Skeletal muscle satellite cell (primary cell): ENCODE measurements around the gene AQP5.
A peak's percentile ranks its signal among the peaks of the same experiment; 100 is the strongest.

ENCODE experiments used
- H3K27me3 ChIP-seq: 2 replicates; pipeline ENCODE4 v1.7.0; 2013; ENCODE audit warnings: low read length; ENCODE audit not compliant: control insufficient read depth, insufficient read depth
- H3K36me3 ChIP-seq: 2 replicates; pipeline ENCODE4 v1.7.0; 2013; ENCODE audit warnings: mild to moderate bottlenecking, control low read depth, low read length; ENCODE audit not compliant: insufficient read depth
- H3K4me1 ChIP-seq: 2 replicates; pipeline ENCODE4 v1.7.0; 2013; ENCODE audit warnings: low read length; ENCODE audit not compliant: control insufficient read depth, insufficient read depth
- H3K4me2 ChIP-seq: 2 replicates; pipeline ENCODE4 v1.7.0; 2013; ENCODE audit warnings: mild to moderate bottlenecking, low read length
- H3K4me3 ChIP-seq: 2 replicates; pipeline ENCODE4 v1.7.0; 2013; ENCODE audit warnings: low read length
- H3K9ac ChIP-seq: 2 replicates; pipeline ENCODE4 v1.7.0; 2013; ENCODE audit warnings: mild to moderate bottlenecking, low read depth, low read length, moderate library complexity
- H3K9me3 ChIP-seq: replicated peaks from 2 replicates; pipeline ENCODE4 v1.7.0; 2013; ENCODE audit warnings: mild to moderate bottlenecking, control low read depth, low read length

The AQP5 gene

DNA sequence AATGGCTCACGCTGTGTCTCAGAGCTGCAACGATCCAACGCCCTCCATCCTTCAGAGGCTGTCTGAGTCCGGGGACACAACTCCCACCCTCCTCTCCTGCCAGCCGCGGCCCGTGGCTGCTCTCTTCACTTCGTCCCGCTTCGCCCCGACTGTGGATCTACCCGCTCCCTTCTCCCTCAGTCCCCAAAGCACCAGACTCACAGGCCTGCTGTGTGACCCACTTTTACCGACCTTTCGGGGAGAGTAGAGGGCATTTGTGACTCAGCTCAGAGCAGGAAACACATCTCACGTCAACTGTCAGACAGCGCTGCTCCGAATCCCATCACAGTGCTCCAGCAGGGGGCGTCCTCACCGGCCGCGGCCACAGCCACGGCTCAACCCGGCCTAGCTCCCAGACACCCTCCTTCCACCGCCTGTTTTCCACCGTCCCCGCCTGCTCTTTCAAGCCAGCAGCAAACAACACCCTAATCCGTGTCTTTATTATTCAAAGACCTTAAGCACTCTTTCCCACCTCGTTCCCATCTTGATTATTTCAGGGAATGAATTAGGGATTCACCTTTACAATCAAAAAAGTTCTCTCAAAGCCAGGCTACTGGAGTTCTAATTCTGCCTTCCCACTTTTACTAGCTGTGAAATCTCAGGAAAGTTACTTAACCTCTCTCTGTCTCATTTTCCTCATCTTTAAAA, 16.1 kb upstream of the AQP5 start:
- peak overlapping the region; percentile 36 for H3K9ac ChIP-seq
- H3K4me3 ChIP-seq, result peak overlapping the region; percentile 55
- H3K27me3 ChIP-seq, result peaks cover 16% of the 10 kb centered on the region
- H3K4me2 ChIP-seq, result peak overlapping the region; percentile 74
- H3K4me1 ChIP-seq, result peaks cover 12% of the 10 kb centered on the region
- H3K9me3 ChIP-seq, result no peaks in the 10 kb centered on the region
- no peaks in the 10 kb centered on the region for H3K36me3 ChIP-seq

DNA sequence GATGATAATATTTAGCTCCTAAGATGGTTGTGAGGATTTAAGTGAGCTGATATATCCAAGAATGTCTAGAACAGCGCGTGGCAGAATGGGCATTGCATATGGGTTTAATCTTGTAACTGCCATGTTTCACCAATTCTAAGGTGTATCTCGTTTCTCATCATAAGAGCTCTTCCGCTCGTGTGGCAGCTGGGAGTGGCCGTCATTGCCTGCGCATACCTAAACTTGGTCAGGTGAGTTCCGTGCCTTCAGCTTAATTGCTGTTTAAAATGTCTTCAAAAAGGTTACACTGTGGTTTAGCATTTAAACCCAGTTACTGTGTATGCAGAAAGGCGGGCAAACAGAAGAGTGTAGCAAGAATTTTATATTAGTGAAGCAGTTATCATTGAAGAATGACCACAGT, 15.6 kb upstream of the AQP5 start:
- no peaks in the 10 kb centered on the region for H3K36me3 ChIP-seq
- H3K9me3 ChIP-seq, result no peaks in the 10 kb centered on the region
- peaks cover 16% of the 10 kb centered on the region for H3K27me3 ChIP-seq
- no peak overlapping the region for H3K4me2 ChIP-seq
- peaks cover 12% of the 10 kb centered on the region for H3K4me1 ChIP-seq
- peak overlapping the region; percentile 36 for H3K9ac ChIP-seq
- H3K4me3 ChIP-seq, result no peak overlapping the region

DNA sequence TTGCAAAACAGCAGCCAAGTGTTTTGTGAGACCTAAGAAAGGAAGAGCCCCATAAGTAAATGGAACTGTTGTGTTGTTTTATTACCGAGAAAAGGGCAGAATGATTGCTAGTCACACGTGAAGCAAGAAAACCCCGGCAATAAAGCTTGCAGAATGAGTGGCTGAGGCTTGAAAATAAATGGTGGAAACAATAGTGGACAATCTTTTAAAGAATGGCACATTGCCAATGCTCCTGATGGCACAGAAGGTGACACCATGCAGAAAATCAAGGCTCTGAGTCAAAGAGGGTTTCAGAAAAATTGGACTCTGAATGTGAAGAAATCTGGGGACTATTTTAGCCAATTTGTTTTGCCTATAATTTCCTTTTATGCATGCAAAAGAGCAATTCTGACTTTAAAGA, 15.2 kb upstream of the AQP5 start:
- Histone ChIP-seq H3K9ac (no peak overlapping the region), H3K27me3 (peaks cover 16% of the 10 kb centered on the region), H3K4me1 (peaks cover 12% of the 10 kb centered on the region), H3K9me3 (no peaks in the 10 kb centered on the region), H3K4me3 (no peak overlapping the region), H3K36me3 (no peaks in the 10 kb centered on the region), H3K4me2 (no peak overlapping the region)

DNA sequence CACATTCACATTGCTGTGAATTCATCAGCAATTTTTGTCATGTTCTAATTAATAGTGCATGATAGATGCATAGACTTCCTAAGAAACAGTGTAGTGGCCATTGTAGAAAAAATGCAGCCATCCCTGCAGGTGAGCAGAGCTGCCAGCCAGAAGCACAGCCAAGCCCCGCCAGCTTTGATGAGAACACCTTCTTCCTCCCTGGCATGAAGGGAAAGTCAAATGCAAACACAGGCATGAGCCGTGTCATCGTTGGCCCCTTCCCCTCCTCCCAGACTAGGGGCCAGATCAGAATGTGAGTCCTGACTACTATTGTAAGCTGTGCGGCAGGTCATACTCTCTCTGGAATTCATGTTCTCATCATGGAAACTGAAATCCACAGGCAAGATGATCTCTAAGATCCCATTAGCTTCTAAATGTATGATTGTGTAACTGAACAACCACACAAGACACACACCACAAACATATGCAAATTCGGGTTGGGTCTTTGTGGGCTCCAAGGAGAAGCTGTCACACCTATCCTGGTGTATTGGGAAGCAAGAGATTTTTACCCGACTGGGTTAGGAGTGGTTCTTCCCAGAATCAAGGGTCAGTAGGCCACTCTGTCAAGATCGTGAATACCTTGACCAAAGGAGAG, 14.0 kb upstream of the AQP5 start:
- Histone ChIP-seq H3K9ac (no peak overlapping the region), H3K27me3 (peaks cover 24% of the 10 kb centered on the region), H3K36me3 (no peaks in the 10 kb centered on the region), H3K4me3 (no peak overlapping the region), H3K4me2 (no peak overlapping the region), H3K4me1 (peaks cover 12% of the 10 kb centered on the region), H3K9me3 (no peaks in the 10 kb centered on the region)

DNA sequence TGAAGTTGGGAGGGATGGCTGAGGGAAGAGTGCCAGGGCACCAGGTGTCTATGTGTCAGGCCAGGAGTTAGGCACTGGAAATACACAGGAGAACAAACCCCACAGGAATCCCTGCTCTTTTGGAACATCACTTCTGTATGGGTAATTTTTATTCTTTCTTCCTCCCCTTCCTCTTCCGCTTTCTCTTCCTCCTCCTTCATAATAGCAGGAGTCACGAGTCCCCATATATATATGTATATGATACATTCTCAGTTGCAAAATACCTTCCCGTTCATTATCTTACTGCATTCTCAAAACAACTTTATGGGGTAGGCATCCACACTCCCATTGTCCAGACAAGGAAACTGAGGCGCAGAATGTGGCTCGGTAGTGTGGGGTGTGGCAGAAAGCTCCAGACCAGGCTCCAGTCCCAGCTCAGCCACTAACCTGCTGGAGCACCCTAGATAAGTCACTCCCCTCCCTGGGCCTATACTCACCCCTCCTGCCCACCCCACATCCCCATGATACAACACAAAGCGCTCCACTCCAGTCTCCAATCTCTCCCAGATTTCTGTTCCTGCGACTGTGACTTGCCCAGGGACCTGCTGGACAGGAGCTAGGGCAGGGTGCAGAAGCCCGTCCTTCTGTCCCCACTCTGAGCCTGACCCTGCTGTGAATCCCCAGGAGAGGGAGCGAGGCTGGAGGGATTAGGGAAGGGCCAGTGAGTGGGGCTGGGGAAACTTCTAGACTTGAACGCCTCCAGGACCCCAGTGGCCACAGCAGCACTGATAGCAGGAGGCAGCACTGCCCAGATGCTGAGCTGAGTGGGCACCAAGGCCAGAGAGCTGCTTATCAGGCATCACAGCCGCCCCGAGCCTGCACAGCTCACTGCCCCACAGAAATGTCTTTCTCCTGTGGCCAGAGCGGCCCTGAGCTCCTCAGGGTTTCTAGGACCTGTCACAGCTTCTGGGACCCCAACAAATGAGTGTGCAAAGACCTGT, 12.5 kb upstream of the AQP5 start:
- H3K9ac ChIP-seq, result no peak overlapping the region
- H3K27me3 ChIP-seq, result peaks cover 39% of the 10 kb centered on the region
- H3K4me3 ChIP-seq, result no peak overlapping the region
- peaks cover 12% of the 10 kb centered on the region for H3K4me1 ChIP-seq
- no peaks in the 10 kb centered on the region for H3K9me3 ChIP-seq
- H3K36me3 ChIP-seq, result no peaks in the 10 kb centered on the region
- no peak overlapping the region for H3K4me2 ChIP-seq

DNA sequence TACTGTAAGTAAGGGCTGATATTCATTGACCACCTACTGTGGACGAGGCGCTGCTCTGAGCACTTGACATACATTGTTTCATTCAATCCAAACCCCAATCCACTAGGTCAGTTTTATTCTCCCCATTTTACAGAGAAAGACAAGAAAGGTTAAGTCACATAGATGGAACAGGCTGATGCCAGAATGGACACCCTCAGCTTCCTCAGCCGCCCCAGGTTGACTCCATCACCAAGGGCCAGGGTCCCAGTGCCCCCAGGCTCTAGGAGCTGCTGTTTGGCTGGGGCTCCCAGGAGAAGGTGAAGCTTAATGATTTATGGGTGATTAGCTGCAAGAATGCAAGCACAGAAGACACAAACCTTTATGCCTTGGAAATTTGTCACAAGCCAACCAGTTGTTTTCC, 11.8 kb upstream of the AQP5 start:
- H3K4me1 ChIP-seq, result peaks cover 12% of the 10 kb centered on the region
- no peak overlapping the region for H3K4me2 ChIP-seq
- peaks cover 46% of the 10 kb centered on the region for H3K27me3 ChIP-seq
- no peaks in the 10 kb centered on the region for H3K36me3 ChIP-seq
- H3K4me3 ChIP-seq, result no peak overlapping the region
- H3K9ac ChIP-seq, result no peak overlapping the region
- H3K9me3 ChIP-seq, result no peaks in the 10 kb centered on the region

DNA sequence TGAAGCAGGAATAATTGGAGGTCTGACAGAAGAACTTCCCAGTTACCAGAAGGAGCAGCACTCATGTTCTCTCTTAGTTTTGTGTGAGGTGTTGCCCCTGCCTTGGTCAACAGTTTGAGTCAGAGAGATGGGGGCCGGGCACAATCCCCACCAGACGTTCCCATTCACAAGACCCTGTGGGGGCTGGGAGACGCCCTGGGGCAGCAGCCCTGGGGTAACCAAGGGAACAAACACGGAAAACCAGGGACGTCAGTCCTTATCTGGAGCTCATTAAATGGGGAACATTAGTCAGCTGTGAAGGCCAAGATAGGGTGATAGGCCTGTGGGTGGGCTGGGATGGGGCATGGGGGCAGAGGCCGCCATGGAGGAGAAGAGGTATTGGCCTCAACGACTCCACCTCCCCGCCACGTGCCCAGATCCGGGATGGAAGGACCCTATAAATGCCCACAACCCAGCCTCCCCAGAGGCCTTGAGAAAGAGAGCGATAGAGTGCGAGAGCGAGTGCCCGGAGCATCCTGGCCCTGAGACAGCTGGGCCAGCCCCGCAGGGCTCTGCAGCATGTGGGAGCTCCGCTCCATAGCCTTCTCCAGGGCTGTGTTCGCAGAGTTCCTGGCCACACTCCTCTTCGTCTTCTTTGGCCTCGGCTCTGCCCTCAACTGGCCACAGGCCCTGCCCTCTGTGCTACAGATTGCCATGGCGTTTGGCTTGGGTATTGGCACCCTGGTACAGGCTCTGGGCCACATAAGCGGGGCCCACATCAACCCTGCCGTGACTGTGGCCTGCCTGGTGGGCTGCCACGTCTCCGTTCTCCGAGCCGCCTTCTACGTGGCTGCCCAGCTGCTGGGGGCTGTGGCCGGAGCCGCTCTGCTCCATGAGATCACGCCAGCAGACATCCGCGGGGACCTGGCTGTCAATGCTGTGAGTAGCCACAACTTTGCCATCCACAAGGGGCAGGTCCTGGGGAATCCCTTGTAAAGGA, 11.1 kb upstream of the AQP5 start, which contains the start of gene AQP2:
AQP2 (plus strand) TSS at position 465 of the 979 bp plus-strand sequence; CDS start at position 559, 94 bp downstream.
- Histone ChIP-seq H3K4me1 (peaks cover 6% of the 10 kb centered on the region), H3K9ac (no peak within 1 kb of the TSS), H3K4me2 (no peak within 1 kb of the TSS), H3K27me3 (peaks cover 48% of the 10 kb centered on the region), H3K9me3 (no peaks in the 10 kb centered on the region), H3K4me3 (no peak within 1 kb of the TSS), H3K36me3 (no peaks in the 10 kb centered on the region)

DNA sequence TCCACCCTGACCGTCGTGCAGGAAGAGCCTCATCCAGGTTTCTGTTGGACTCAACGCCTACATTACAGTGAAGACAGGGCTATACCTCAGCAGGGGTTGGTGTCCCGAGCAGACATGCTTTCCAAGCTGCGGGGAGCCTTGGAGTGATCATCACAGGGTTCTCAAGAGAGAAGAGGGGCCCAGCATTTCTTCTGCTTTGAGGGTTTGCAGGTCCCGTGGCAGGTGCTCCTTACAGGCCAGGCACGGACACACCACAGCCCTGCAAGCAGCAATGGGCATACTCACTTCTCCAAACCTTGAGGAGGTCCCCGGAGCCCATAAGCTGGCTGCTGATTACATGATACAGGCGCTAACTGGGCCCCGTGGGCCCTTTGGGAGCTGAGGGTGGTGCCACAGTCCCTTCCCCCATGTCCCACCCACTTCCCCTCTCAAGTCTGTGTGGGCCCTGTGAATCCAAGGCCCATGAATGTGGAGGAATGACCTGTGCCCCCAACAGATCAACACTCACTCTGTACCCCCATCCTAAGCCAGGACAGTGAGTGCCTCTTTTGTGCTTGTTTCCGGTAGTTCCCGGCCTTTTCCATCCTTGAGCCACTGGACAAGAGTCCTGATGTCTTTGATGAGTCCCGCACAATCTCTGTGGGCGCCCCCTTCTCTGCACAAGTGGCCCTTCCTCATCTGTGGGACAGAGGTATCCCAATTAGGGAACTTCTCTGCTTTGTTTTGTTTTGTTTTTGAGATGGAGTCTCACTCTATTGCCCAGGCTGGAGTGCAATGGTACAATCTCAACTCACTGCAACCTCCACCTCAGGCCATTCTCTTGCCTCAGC, 10.0 kb upstream of the AQP5 start:
- Histone ChIP-seq H3K9me3 (no peaks in the 10 kb centered on the region), H3K4me1 (no peaks in the 10 kb centered on the region), H3K4me3 (no peak overlapping the region), H3K9ac (no peak overlapping the region), H3K27me3 (peaks cover 54% of the 10 kb centered on the region), H3K4me2 (no peak overlapping the region), H3K36me3 (no peaks in the 10 kb centered on the region)

DNA sequence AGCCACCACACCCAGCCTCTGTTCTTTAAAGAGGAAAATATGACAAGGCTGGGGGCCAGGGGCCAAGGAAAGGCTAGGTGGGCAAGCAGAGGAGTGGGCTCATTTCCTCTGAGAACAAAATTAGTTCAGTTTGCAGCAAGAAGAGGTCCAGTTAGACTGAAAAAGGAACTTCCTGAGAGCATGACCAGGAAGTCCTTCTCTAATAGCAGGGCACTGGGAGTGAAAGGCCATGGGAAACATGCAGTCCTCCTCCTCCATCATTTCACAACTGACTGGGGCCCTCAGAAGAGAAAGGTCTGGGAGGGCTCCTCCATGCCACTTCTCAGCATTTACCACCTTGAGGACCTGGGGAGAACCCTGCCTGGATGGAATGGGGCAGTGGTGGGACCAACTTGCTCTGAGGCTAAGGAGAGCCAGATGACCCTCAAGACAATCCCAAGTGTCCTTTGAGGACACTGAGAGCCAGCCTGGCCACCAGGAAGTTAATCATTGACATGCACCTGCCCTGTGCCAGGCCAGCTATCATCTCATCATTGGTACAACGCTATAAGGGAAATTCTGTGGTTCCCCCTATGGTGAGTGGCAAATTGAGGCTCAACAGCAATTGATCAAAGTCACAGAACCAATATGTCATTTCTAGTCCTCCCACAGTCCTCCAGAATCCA, 9.1 kb upstream of the AQP5 start:
- Histone ChIP-seq H3K27me3 (peaks cover 63% of the 10 kb centered on the region), H3K9me3 (no peaks in the 10 kb centered on the region), H3K9ac (no peak overlapping the region), H3K4me1 (no peaks in the 10 kb centered on the region), H3K4me3 (no peak overlapping the region), H3K4me2 (no peak overlapping the region), H3K36me3 (no peaks in the 10 kb centered on the region)

DNA sequence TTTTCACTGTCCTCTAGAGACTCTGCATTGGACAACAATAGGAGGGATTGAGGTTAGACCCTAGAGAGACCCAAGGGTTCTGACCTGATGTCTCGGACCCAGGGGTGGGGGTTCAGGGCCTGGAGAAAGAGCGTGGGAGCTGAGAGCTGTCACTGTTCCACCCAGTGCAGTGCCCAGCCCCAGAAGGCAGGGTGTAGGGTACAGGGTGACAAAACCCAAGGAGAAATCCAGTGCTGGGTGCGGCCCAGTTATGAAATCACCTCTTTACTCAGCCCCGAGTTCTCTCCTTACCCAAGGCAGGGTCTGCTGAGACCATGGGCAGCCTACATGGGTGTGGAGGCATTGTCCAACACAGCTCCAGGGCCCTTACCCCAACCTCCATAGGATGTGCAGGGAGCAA, 8.5 kb upstream of the AQP5 start:
- Histone ChIP-seq H3K9ac (no peak overlapping the region), H3K36me3 (no peaks in the 10 kb centered on the region), H3K9me3 (no peaks in the 10 kb centered on the region), H3K4me2 (no peak overlapping the region), H3K4me3 (no peak overlapping the region), H3K27me3 (peaks cover 67% of the 10 kb centered on the region), H3K4me1 (no peaks in the 10 kb centered on the region)
